CD4-positive, alpha-beta T cell (primary cell): ENCODE results near the gene PTPN5. TPM values are rescaled to one million over a fixed set of nuclear protein-coding genes. Genes with fewer than 3 reads are reported as not detected.

Source experiments
- ATAC-seq: fragments of 200-7000 bp; cut with Tn5 transposase; one replicate; pipeline ENCODE4 v1.10.0; 2022; ENCODE audit warnings: mild to moderate bottlenecking; ENCODE audit not compliant: poor library complexity
- CTCF ChIA-PET: fragments of 350-600 bp; sonication (Branson Sonifier 250); formaldehyde crosslinking; loops from one replicate; lab custom pipeline; 2021; ENCODE audit warnings: antibody characterized with exemption, inconsistent platforms; lab: Charles Lee
- POLR2A ChIA-PET: fragments of 350-600 bp; sonication (Branson Sonifier 250); formaldehyde crosslinking; loops from one replicate; lab custom pipeline; 2021; ENCODE audit warnings: antibody characterized with exemption, inconsistent platforms; lab: Charles Lee
- DNase-seq, 14 experiments: peaks; one replicate each; pipeline ENCODE4 v3.0.0-alpha.2; 2013 to 2020; ENCODE audit warnings: mixed read lengths in 2 of 14
- H3K27ac ChIP-seq, 2 donors: one replicate each; pipeline versions ENCODE4 v1.5.1 to v1.7.0; 2013; ENCODE audit warnings: low read length in 2 of 2, low read depth in 1 of 2, mild to moderate bottlenecking in 1 of 2
- H3K27me3 ChIP-seq, 2 experiments: 1 replicate in 1 of 2; 2 replicates in 1 of 2; pipeline versions ENCODE4 v1.6.1 to v1.7.0; 2013; ENCODE audit warnings: low read length in 2 of 2, control low read depth in 1 of 2, mild to moderate bottlenecking in 1 of 2, moderate library complexity in 1 of 2; ENCODE audit not compliant: insufficient read depth in 2 of 2, control insufficient read depth in 1 of 2
- H3K36me3 ChIP-seq: one replicate; pipeline ENCODE4 v1.6.1; 2013; ENCODE audit warnings: low read length, control low read depth; ENCODE audit not compliant: insufficient read depth
- H3K4me1 ChIP-seq: one replicate; pipeline ENCODE4 v1.6.1; 2013; ENCODE audit warnings: low read length, control low read depth; ENCODE audit not compliant: insufficient read depth
- H3K4me3 ChIP-seq: one replicate; pipeline ENCODE4 v1.5.1; 2013; ENCODE audit warnings: mild to moderate bottlenecking, low read length, moderate library complexity
- H3K9me3 ChIP-seq, 2 experiments: 1 replicate in 1 of 2; 2 replicates in 1 of 2; pipeline versions ENCODE4 v1.6.1 to v1.7.0; 2013; ENCODE audit warnings: low read length in 2 of 2, mild to moderate bottlenecking in 2 of 2, control low read depth in 1 of 2, moderate library complexity in 1 of 2; ENCODE audit not compliant: control insufficient read depth in 1 of 2, insufficient read depth in 1 of 2
- H3K27ac Mint-ChIP-seq: one replicate; pipeline ENCODE4 v1.8.0; 2020; ENCODE audit warnings: mixed read lengths
- H3K27me3 Mint-ChIP-seq: one replicate; pipeline ENCODE4 v1.8.0; 2021; ENCODE audit warnings: mixed read lengths
- H3K36me3 Mint-ChIP-seq: one replicate; pipeline ENCODE4 v1.8.0; 2021; ENCODE audit warnings: low read depth, mixed read lengths
- H3K4me1 Mint-ChIP-seq: one replicate; pipeline ENCODE4 v1.8.0; 2021; ENCODE audit warnings: low read depth, mixed read lengths
- H3K4me3 Mint-ChIP-seq: one replicate; pipeline ENCODE4 v1.8.0; 2020; ENCODE audit warnings: mild to moderate bottlenecking, mixed read lengths
- H3K9me3 Mint-ChIP-seq: one replicate; pipeline ENCODE4 v1.8.0; 2020; ENCODE audit warnings: mixed read lengths
- CTCF ChIP-seq: fragments of 200-600 bp; IDR thresholded peaks from one replicate; pipeline ENCODE4 v1.8.0; 2022; ENCODE audit warnings: antibody characterized with exemption, mild to moderate bottlenecking
- intact Hi-C, 2 experiments: fragments of 100-400 bp; cut with DNase I in 1 of 2; cut with micrococcal nuclease in 1 of 2; formaldehyde crosslinking; loops; one replicate each; pipeline versions ENCODE4 v1.15.1 to v1.9.0; 2023 to 2025; cut with DNase I, micrococcal nuclease
- total RNA-seq, 174 experiments: library from RNA in 2 of 174; stranded (reverse) in 2 of 174; gene quantifications; one replicate each; pipeline ENCODE4 v1.2.3 and lab custom pipeline; 2021 to 2026

PTPN5 gene
- total RNA-seq, 2 experiments from 2014 or later, result not detected

DNA sequence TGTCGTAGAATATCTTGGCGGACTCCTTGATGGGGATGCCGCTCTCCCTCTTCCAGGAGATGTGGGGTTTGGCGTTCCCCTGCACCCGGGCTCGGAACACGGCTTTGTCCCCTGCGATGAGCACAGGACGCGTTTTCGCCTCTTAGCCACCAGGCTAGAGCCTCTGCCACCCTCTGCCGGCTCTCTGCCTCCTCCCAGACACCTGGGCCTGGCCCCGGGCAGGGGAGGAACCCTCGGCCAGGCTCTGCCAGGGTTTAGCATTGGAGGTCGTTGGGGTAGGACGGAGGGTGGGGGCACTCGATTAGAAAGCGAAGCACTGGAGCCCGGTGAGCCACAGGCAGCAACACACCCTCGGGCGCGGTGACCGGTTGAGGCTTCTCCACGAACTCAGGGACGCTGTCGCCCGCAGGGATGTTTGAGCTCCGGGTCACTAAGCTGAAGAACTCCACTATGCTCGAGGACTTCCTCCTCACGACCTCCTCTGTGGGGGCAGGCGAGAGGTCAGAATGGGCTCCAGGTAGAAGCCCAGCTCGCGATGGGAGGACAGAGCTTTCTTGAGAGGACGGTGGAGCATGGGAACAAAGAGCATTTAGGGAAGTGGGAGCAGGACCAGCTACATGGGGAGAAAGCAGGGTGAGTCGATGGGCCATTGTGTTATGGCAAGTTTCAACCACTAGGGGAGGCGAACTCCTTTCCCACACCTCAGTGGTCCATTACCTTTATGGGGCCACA, 69.9 kb downstream of the PTPN5 start:
- intact Hi-C loops, result loop anchor here (2.0 to 10.0 kb wide), 5 partner anchors 49 to 397 kb away; partner anchors contain the start of genes GTF2H1 (in 1 of the 2), HPS5 (in 1 of the 2) and UEVLD (in 1 of the 2)
- H3K27ac Mint-ChIP-seq, result peak overlapping the region; percentile 35
- H3K4me3 Mint-ChIP-seq, result peak overlapping the region; percentile 82
- H3K36me3 Mint-ChIP-seq, result no peaks in the 10 kb centered on the region
- Histone ChIP-seq H3K27ac (peak overlapping the region in 1 of 2 donors; percentile 29), H3K9me3 (no peaks in the 10 kb centered on the region), H3K4me3 (peak overlapping the region; percentile 94), H3K36me3 (no peaks in the 10 kb centered on the region), H3K4me1 (peaks cover 21% of the 10 kb centered on the region), H3K27me3 (no peaks in the 10 kb centered on the region)
- H3K4me1 Mint-ChIP-seq, result peaks cover 10% of the 10 kb centered on the region
- H3K9me3 Mint-ChIP-seq, result no peaks in the 10 kb centered on the region
- no peaks in the 10 kb centered on the region for H3K27me3 Mint-ChIP-seq
- ChIA-PET CTCF (interaction anchor here (0.6 to 2.3 kb wide), 22 partner anchors 8 to 619 kb away, joined by 3 to 13 read pairs (median 4); partner anchors contain the start of genes SAAL1, TMEM86A and TSG101), POLR2A (interaction anchor here (0.6 to 3.0 kb wide), 10 partner anchors 13 to 326 kb away, joined by 3 to 22 read pairs (median 4); partner anchors contain the start of genes SPTY2D1, TMEM86A and TSG101)
- peak in 13 of 14 experiments; percentile 20 to 77 (median 35) for DNase-seq
- TF ChIP-seq CTCF, result peak; percentile 88
- peak; percentile 45 for ATAC-seq

DNA sequence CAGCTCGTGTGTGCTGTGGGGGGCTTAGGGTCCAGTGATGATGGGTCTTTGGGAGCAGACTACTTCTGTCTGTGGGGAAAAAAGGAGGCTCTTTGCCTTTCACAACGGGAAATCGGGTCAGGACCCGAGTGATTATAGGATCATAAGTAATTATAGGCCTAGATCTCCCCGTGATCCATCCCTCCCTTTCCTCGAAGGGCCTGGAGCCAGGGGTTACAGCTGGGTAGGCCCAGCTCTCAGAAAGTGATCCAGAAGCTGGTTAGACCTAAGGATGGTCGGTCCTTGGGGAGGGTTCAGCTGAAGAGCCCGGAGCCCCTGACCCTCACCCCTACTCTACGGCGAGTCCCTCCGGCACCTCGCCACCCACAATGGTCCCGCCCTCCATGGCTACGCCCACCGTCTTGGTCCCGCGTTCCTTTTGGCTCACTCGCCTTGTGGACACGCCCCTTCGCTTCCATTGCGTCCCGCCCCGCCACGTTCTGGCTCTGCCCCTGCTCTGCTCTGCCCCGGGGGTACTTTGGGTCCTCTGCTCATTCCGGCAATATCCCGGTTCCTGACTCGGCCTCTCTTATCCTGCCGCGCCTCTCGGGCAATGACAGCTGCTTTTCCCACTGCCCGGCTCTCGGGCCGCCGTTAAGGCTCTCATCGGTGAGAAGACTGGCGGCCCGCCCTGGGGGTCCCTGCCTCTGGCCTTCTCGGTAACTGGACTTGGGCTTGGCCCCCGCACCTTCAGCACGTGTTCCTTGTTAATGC, 70.6 kb downstream of the PTPN5 start:
- Mint-ChIP-seq H3K4me1 (peaks cover 10% of the 10 kb centered on the region), H3K27me3 (no peaks in the 10 kb centered on the region), H3K9me3 (no peaks in the 10 kb centered on the region), H3K27ac (peak overlapping the region; percentile 55), H3K4me3 (peak overlapping the region; percentile 84), H3K36me3 (no peaks in the 10 kb centered on the region)
- ChIA-PET POLR2A (interaction anchor here (0.9 to 3.0 kb wide), 5 partner anchors 12 to 195 kb away, joined by 3 to 22 read pairs (median 8); partner anchors contain the start of genes SPTY2D1, TMEM86A and TSG101), CTCF (interaction anchor here (0.8 to 1.8 kb wide), 5 partner anchors 10 to 181 kb away, joined by 3 to 13 read pairs (median 6); partner anchors contain the start of gene TMEM86A)
- intact Hi-C loops, result loop anchor here (2.0 to 10.0 kb wide), 5 partner anchors 48 to 396 kb away; partner anchors contain the start of genes GTF2H1 (in 1 of the 2), HPS5 (in 1 of the 2) and UEVLD (in 1 of the 2)
- ATAC-seq, result peak; percentile 97
- H3K27me3 ChIP-seq, result no peaks in the 10 kb centered on the region
- peak; percentile 65 to 91 (median 78) for DNase-seq
- H3K4me1 ChIP-seq, result peaks cover 21% of the 10 kb centered on the region
- peak overlapping the region; percentile 94 for H3K4me3 ChIP-seq
- no peaks in the 10 kb centered on the region for H3K36me3 ChIP-seq
- no peak for TF ChIP-seq CTCF
- no peak overlapping the region for H3K27ac ChIP-seq
- no peaks in the 10 kb centered on the region for H3K9me3 ChIP-seq
